HG03139 (cell line): ENCODE results near the gene NPAS3.
A peak's percentile ranks its signal among the peaks of the same experiment; 100 is the strongest.

Source experiments
- ATAC-seq: cut with Tn5 transposase; IDR thresholded peaks from one replicate; pipeline ENCODE4 v1.9.1; 2021; ENCODE audit not compliant: unreplicated experiment

NPAS3 gene

GRCh38 chr14:33541171-33541570 lies 602.5 kb downstream of the NPAS3 start:
- no peak for ATAC-seq

GRCh38 chr14:33542338-33543287 lies 603.9 kb downstream of the NPAS3 start:
- ATAC-seq: no peak

- no peak for ATAC-seq
These were observed 607.0 kb downstream of the NPAS3 start for GRCh38 chr14:33545696-33546095.

- no peak for ATAC-seq
These were observed 609.9 kb downstream of the NPAS3 start for GRCh38 chr14:33548606-33549005.

- ATAC-seq: no peak
These were observed 613.3 kb downstream of the NPAS3 start for GRCh38 chr14:33551963-33552362.

- ATAC-seq: no peak
These were observed 615.1 kb downstream of the NPAS3 start for GRCh38 chr14:33553706-33554278.

GRCh38 chr14:33554988-33555387 lies 616.3 kb downstream of the NPAS3 start:
- ATAC-seq: no peak

- no peak for ATAC-seq
These were observed 617.2 kb downstream of the NPAS3 start for GRCh38 chr14:33555710-33556350.

- ATAC-seq: no peak
These were observed 617.9 kb downstream of the NPAS3 start for GRCh38 chr14:33556382-33557121.

GRCh38 chr14:33560718-33561431 lies 622.2 kb downstream of the NPAS3 start:
- no peak for ATAC-seq

GRCh38 chr14:33561488-33562175 lies 623.0 kb downstream of the NPAS3 start:
- no peak for ATAC-seq

- no peak for ATAC-seq
These were observed 624.7 kb downstream of the NPAS3 start for GRCh38 chr14:33563191-33563900.

- no peak for ATAC-seq
These were observed 625.2 kb downstream of the NPAS3 start for GRCh38 chr14:33563901-33564197.

GRCh38 chr14:33564774-33565630 lies 626.3 kb downstream of the NPAS3 start:
- ATAC-seq: peak; percentile 66

GRCh38 chr14:33566082-33566481 lies 627.4 kb downstream of the NPAS3 start:
- no peak for ATAC-seq

GRCh38 chr14:33567023-33567728 lies 628.5 kb downstream of the NPAS3 start:
- no peak for ATAC-seq

- ATAC-seq: no peak
These were observed 629.1 kb downstream of the NPAS3 start for GRCh38 chr14:33567731-33568130.
